Measurements from ENCODE around the gene UBE2L3. TPM values are rescaled to one million over a fixed set of nuclear protein-coding genes. Genes with fewer than 3 reads are reported as not detected.

Gene UBE2L3
- total and polyA plus RNA-seq, 2 of the 8 experiments (the other 6 are each of a cell fraction or from before 2014, with no cell fraction given), result 63.5 to 90.0 TPM

DNA sequence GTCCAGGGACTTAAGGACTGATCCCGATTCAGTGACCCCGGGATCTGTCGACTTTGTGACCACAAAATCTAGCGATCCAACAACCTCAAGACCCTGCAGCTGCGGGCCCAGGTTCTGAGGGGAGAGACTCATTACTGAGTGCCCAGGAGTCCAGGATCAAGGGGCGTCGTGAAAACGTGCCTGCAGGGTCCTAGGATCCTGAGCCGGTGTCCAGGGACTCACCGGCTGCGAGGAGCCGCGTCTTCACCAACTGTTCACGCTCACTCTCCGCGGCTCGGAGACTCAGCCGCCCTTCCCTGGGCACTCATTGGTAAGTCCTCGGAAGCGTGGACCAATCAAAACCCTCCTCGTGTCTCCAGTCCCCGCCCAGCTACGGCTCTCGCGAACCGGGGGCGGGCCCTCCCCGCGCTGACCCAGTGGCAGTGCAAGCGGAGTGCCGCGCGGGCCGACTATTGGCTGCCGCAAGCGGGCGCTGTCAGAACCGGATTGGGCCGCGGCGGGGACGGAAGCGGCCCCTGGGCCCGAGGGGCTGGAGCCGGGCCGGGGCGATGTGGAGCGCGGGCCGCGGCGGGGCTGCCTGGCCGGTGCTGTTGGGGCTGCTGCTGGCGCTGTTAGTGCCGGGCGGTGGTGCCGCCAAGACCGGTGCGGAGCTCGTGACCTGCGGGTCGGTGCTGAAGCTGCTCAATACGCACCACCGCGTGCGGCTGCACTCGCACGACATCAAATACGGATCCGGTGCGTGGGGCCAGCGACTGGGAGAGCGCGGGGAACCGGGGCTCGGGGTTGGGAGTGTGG is 74.5 kb downstream of the UBE2L3 start, which contains the start of gene SDF2L1 (continued):
- peak in 1 of 2 experiments; percentile 18; a peak in 1 of 3 replicates for TF ChIP-seq EP300 (IDR thresholded peaks at IDR 0.05; ENCODE audit: borderline replicate concordance in 1 of 2, low read depth in 2 of 2, low read length in 2 of 2)
- TF ChIP-seq, protein P1, sequence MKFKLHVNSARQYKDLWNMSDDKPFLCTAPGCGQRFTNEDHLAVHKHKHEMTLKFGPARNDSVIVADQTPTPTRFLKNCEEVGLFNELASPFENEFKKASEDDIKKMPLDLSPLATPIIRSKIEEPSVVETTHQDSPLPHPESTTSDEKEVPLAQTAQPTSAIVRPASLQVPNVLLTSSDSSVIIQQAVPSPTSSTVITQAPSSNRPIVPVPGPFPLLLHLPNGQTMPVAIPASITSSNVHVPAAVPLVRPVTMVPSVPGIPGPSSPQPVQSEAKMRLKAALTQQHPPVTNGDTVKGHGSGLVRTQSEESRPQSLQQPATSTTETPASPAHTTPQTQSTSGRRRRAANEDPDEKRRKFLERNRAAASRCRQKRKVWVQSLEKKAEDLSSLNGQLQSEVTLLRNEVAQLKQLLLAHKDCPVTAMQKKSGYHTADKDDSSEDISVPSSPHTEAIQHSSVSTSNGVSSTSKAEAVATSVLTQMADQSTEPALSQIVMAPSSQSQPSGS (IDR thresholded peaks at IDR 0.05; ENCODE audit: low read length), result no peak
- peak; percentile 33; the same call in 1 of the 2 replicates for TF ChIP-seq SUZ12 (IDR thresholded peaks at IDR 0.05; ENCODE audit: low read length)
- TF ChIP-seq BACH1 (IDR thresholded peaks at IDR 0.05; ENCODE audit: low read length), result no peak
- TF ChIP-seq ZNF274 (IDR thresholded peaks at IDR 0.05; ENCODE audit: borderline replicate concordance, extremely low read depth, low read length), result no peak
- TF ChIP-seq SP2 (IDR thresholded peaks at IDR 0.05; ENCODE audit: low read length), result peak; percentile 45; the same call in 1 of the 2 replicates
- TF ChIP-seq CHD2 (IDR thresholded peaks at IDR 0.05; ENCODE audit: low read length), result peak; percentile 72
- TF ChIP-seq RFX5 (IDR thresholded peaks at IDR 0.05; ENCODE audit: borderline replicate concordance, low read depth, low read length), result peak; percentile 35; the same call in 1 of the 2 replicates
- TF ChIP-seq SIRT6 (IDR thresholded peaks at IDR 0.05; ENCODE audit: low read length), result no peak
- peak; percentile 43 for TF ChIP-seq RNF2 (IDR thresholded peaks at IDR 0.05; ENCODE audit: borderline replicate concordance, low read depth, low read length, missing control alignments, poor library complexity, severe bottlenecking)
- TF ChIP-seq KDM4A (IDR thresholded peaks at IDR 0.05; ENCODE audit: low read depth, low read length, severe bottlenecking), result peak; percentile 94
- TF ChIP-seq KDM5A (IDR thresholded peaks at IDR 0.05; ENCODE audit: low read length), result 0 out of 2 replicates have a peak, but pooled peaks have one; percentile 52
- TF ChIP-seq ASH2L (IDR thresholded peaks at IDR 0.05; ENCODE audit: low read length), result peak; percentile 87
- peak in 1 of 2 experiments; percentile 64; a peak in 2 of 3 replicates for TF ChIP-seq POLR2A (IDR thresholded peaks at IDR 0.05; ENCODE audit: control extremely low read depth in 1 of 2, low read depth in 2 of 2, low read length in 2 of 2)
- TF ChIP-seq POU5F1 (IDR thresholded peaks at IDR 0.05; ENCODE audit: low read depth, low read length), result no peak
- TF ChIP-seq CREB1 (IDR thresholded peaks at IDR 0.05), result peak; percentile 45
- no peak for TF ChIP-seq FOSL1 (IDR thresholded peaks at IDR 0.05; ENCODE audit: insufficient read depth, low read depth, low read length)
- TF ChIP-seq POLR2AphosphoS5 (IDR thresholded peaks at IDR 0.05; ENCODE audit: low read depth, low read length), result peak; percentile 75
- 0 out of 2 replicates have a peak, but pooled peaks have one; percentile 57 for TF ChIP-seq TBP (IDR thresholded peaks at IDR 0.05; ENCODE audit: low read depth, low read length)
- no peak for TF ChIP-seq YY1 (IDR thresholded peaks at IDR 0.05; ENCODE audit: low read depth, low read length)
- peak; percentile 37; the same call in 1 of the 2 replicates for TF ChIP-seq RBBP5 (IDR thresholded peaks at IDR 0.05; ENCODE audit: borderline replicate concordance, low read depth, low read length)
